Uterus (tissue), 2 donors: ENCODE results near the gene RBM38.

Experiments used
- POLR2A ChIP-seq, 2 donors: fragments of 450-650 bp; IDR thresholded peaks; one replicate each; pipeline ENCODE4 v1.6.1; 2016; ENCODE audit warnings: antibody characterized with exemption in 2 of 2, mild to moderate bottlenecking in 1 of 2, moderate library complexity in 1 of 2
- TF ChIP-seq, protein P1 (sequence below), 4 experiments: fragments of 200-600 bp in 2 of 4; fragments of 450-650 bp in 2 of 4; sonication (generic) in 2 of 4; IDR thresholded peaks; one replicate each; pipeline ENCODE4 v1.5.1; 2016 to 2019; ENCODE audit warnings: antibody characterized with exemption in 4 of 4, mild to moderate bottlenecking in 2 of 4, moderate library complexity in 1 of 4

DNA sequence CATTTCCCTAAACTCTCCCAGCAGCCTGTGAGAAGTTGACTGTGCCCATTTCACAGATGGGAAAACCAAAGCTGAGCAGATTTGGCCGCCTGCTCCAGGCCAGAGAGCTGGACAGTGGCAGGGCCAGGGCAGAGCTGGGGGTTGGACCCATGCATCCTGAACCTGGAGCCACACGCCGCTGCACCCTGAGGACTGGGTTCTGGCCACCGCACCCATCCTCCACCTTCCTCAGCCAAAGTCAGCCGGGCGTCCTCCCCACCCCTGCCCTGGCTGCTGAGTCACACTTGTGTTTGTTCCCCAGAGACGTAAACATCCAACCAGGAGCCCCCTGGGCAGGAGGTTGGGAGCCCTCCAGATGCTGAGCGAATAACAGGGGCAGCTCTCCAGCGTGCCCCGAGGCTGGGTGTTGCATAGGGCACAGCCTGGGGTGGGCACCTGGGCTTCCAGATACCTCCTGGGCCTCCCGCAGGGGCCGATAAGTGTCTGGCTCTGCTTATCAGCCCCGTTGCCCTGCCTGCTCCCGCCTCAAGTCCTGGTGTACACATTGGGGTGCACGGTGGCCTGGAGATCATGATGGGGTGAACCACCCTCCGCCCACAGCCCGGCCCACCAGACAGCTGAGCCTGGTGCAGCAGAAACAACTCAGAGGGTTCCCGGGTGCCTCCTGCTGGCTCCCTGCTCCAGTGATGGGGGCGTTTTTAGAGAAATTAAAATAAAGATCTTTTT is 23.8 kb downstream of the RBM38 start:
- TF ChIP-seq, protein P1, sequence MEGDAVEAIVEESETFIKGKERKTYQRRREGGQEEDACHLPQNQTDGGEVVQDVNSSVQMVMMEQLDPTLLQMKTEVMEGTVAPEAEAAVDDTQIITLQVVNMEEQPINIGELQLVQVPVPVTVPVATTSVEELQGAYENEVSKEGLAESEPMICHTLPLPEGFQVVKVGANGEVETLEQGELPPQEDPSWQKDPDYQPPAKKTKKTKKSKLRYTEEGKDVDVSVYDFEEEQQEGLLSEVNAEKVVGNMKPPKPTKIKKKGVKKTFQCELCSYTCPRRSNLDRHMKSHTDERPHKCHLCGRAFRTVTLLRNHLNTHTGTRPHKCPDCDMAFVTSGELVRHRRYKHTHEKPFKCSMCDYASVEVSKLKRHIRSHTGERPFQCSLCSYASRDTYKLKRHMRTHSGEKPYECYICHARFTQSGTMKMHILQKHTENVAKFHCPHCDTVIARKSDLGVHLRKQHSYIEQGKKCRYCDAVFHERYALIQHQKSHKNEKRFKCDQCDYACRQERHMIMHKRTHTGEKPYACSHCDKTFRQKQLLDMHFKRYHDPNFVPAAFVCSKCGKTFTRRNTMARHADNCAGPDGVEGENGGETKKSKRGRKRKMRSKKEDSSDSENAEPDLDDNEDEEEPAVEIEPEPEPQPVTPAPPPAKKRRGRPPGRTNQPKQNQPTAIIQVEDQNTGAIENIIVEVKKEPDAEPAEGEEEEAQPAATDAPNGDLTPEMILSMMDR (IDR thresholded peaks at IDR 0.05): no peak
- TF ChIP-seq POLR2A (IDR thresholded peaks at IDR 0.05): no peak
